GM19023 (cell line): Measurements from ENCODE around the gene CAPN9.

ENCODE experiments used
- ATAC-seq: cut with Tn5 transposase; IDR thresholded peaks from one replicate; pipeline ENCODE4 v1.9.1; 2021; ENCODE audit warnings: mild to moderate bottlenecking, moderate library complexity; ENCODE audit not compliant: unreplicated experiment

CAPN9 gene

DNA sequence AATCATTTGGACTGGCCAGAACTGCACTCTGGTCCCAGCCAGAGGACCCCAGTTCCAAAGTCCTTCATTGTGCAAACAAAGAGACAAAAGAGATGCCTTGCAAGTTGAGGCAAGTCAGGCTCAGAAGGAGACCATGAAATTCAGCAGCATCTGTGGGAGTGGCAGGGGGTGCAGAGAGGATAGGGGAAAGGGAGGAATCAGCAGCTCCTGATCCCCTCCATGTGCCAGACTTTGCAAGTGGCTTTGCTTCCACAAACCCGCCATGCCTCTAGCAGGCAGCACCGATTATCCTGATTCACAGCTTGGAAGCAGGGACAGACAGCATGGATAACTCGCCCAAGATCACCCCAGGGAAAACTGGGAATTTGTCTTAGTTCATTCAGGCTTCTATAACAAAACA lies 2.1 kb upstream of the CAPN9 start:
- ATAC-seq, result no peak

DNA sequence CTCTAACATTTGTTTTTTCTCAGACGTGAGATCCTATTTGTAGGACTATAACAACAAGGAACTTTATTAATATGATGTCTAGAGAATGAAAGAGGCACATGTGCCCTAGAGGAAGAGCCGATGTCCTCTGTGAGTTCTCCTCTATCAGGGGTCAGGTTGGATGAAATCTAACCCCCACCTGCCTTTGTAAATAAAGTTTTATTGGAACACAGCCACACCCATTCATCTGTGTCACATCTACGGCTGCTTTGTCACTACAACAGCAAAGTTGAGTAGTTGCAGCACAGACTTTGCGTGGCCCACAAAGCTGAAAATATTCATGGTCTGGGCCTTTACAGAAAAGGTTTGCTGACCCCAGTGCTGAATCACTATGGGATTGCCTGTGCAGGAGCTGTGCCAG lies 571 bp upstream of the CAPN9 start:
- ATAC-seq, result no peak

DNA sequence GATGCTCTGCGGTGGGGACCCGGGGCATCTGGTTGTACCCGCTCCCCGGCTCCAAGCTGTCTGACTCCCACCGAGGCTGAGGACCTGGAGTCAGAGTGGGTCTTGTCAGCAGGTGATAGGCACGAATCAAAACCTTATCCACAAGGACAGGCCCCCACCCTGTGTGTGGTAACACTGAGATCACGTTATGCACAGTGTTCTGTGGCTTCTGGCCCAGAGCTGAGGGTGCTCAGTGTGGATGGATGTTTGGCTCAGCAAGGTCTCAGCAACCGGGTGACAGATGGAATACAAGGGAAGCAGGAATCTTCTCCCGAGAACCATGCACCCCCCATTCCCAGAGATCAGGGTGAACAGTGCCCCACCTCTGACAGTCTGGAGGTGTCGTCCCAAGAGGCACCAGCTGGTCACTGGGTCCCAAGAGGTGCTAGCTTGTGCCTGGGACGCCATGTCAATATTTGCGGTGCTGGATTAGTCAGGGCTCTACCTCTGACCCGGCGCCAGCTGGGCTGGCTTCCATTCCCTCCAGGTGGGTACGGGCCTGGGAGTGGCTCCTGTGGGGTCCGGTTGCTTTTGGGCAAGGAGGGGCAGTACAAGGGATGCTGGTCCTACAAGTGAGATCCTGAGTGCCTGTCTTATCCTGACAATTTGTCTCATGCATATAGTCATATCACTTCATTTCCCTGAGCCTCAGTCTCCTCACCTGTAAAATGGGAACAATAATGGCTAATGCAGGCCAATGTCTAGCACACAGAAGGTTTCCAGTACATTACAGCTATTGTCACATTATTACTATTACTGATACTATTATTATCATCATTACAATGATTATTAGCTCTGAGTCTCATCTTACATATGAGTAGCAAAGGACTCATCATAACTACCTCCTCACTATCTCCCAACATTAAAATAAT lies 957 bp downstream of the CAPN9 start:
- no peak for ATAC-seq

DNA sequence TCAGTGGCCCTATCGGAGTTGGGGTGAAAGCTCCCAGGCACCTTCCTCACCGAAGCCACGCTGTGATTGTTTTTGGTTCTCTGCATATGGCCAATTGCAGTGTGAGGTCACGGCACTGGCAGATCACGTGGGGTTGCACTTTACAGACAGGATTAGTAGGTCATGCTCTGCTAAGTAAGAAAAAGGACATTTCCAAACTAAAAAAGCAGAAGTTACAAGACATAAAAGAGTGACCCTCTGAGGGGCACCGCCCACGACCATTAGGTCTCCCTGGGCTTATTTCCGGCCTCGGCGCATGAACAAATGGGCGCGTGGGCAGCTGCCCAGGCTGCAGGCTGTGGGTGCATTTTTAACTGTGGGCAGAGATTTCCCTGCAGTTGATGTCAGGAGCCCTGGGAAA lies 2.0 kb downstream of the CAPN9 start:
- no peak for ATAC-seq

DNA sequence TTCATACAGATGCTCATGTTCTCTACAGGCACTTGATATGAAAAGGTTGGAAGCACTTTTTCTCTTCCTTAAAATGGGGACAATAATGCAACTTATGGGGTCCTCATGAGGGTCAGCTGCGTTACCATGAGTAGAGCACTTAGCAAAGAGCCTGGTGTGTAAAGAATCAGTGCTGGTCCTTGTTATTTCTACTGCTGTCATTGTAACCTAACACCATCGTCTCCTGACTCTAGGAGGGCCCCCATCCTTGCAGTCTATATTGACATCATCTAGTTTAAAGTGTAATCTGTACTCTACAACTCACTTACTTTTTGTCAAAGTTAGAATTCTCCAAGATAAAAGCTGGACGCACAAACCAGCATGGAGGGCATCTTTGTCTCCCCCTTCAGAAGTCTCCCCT lies 2.4 kb downstream of the CAPN9 start:
- ATAC-seq, result no peak

DNA sequence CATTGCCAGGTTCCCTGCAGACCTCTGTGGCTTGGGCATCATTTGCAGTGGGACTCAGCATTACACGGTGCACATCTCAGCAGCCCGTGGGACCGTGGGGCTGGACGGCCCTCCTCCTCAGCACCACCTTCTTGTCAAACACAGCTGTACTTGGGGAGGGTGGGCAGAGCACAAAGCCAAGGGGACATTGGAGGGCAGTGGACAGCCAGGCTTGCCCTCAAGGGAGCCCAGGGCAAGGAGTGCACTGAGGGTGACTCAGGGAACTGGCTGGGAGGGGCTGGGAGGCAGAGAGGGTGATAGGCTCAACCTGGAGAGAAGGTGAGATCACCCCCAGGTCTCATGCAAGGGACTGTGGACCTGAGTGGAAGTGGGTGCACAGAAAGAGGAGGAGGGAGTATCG lies 3.4 kb downstream of the CAPN9 start:
- no peak for ATAC-seq

DNA sequence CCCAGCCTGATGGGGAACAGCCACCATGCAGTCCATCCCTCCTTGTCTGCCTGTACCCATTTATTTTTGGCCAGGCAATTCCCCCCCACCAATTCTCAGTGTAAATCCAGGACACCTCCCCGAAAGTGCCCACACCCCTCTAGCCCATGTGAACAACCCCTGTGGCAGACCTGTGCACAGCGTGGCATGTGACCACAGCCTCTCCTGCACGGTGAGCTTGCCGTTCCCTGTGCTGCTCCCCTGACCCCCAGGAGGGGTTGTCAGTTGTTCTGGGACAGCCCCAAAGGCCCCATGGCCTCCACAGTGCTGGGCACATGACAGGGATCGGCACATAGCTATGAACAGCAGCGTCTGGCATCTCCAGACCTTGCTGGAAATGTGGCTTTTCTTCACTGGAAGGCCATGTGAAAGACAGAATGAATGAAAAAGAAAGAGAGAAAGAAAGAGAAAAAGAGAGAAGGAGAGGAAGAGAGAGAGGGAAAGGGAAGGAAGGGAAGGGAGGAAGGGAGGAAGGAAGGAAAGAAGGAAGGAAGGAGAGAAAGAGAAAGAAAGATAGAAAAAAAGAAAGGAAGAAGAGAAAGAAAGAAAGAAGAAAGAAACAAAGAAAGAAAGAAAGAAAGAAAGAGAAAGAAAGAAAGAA lies 3.9 kb downstream of the CAPN9 start:
- no peak for ATAC-seq

DNA sequence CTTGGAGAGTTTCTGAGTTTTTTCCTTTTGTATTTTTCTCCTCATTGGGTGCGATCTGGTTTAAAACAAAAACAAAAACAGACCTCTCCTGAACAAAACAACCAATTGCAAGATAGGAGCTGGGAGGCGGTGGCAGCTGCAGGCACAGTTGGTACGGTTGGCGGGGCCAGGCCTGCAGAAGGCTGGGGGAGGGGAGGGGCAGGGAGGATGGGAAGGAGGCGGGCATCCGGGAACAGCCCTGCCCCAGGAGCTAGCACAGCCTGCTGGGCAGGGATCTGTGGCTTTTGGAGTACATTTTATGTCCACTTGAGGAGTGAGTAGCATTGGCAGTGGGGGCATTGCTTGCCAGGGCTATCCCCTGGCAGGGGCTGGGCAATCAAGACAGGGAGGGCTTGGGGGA lies 5.2 kb downstream of the CAPN9 start:
- ATAC-seq, result no peak

DNA sequence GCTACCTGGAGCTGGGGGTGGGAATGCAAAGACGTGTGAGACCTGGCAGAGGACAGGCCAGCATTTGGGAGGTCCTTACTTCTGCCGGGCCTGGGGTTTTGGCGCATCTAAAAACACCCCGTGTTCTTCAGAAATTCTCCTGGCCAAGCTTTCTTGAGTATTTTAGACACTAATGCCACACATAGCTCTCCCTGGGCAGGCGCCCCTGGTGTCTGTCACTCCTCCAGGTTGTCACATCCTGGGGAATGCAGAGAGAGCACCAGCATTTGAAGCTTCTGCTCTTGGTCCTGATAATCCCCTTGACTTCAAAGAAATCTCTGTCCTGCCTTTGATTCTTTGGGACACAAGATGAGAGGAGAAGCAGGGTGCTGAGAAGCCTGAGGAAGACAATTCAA lies 6.0 kb downstream of the CAPN9 start:
- no peak for ATAC-seq

DNA sequence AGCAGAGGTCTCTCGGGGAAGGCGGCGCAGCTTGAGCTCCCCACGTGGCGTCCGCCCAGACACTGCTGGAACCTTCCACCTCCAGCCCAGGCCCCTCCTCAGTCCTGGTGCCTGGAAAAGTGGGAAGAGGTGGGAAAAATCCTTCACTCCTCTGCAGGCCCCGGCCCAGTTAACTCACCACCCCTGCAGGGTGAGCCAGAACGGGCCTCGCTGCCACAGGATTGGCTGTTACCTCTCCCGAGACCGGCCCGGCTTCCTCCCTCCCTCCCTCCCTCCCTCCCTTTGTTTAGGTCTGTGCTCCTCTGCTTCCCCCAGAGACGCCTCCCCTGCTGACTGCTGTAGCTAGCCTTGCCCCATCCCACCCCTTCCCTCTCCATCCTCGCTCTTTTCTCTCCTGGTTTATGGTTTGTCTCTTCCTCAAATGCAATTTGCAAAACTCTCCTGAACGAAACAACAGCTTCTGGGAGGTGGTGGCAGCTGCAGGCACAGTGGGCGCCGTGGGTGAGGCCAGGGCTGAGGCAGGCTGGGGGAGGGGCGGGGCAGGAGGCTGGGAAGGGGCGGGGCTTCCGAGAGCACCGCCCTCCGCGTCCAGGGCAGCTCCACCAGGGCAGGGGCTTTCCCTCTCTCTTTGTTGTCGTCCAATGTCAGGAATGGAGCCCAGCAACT lies 6.5 kb downstream of the CAPN9 start:
- no peak for ATAC-seq

DNA sequence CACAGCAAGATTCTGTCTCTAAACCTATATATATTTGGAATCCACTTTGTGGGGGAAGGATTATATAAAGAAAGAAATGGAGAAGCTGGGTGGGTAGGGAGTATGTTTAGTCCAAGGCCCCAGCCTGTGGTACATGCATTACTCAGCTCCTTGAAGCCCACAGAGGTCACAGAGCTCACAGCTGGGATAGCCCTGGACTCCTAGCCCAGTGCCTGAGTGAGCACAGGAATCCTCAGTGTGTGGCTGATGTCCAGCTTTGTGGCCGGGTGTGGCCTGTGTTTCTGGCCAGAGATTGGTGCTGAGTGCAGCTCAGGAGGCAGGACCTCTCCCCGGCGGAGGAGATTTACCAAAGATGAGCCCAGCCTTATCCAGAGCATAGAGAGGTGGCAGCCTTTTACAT lies 7.6 kb downstream of the CAPN9 start:
- ATAC-seq, result no peak

DNA sequence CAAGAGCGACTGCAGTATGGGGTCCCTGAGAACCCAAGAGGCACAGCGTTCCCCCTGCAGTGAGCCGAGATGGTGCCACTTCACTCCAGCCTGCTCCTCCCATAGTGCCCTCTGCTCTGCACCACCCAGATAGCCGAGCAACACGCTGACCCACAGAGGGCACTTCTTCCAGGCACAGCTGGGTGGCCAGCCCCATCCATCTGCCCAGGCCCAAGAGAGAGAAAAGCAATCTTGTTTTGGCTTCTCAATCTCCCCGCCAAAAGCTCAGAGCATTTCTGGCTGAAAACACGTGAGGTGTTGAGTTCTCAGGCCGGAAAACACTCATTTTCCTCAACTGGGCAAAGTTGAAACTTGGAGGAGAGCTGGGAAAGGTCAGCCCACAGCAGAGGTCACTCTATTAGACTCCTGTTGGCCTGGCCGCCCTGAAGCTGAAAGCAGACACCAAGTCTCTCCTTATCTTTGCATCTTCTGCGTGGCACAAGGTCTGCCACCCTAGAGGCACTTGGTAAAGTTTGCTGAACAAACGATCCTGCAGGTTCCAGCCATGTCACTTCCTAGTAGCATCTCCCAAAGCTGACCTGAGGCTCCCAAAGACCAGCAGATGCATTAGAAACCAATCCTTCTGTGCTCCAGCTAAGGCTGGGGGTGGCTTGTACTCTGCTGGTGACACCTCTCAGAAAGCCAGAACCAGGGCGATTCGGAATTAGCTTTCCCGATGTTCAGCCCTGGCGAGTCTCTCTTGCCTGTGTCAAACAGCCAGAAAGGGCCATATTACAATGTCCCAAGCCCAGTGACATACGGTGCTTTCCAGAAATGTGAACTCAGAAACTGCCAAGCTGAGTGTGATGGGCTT lies 10.9 kb downstream of the CAPN9 start:
- ATAC-seq, result no peak

DNA sequence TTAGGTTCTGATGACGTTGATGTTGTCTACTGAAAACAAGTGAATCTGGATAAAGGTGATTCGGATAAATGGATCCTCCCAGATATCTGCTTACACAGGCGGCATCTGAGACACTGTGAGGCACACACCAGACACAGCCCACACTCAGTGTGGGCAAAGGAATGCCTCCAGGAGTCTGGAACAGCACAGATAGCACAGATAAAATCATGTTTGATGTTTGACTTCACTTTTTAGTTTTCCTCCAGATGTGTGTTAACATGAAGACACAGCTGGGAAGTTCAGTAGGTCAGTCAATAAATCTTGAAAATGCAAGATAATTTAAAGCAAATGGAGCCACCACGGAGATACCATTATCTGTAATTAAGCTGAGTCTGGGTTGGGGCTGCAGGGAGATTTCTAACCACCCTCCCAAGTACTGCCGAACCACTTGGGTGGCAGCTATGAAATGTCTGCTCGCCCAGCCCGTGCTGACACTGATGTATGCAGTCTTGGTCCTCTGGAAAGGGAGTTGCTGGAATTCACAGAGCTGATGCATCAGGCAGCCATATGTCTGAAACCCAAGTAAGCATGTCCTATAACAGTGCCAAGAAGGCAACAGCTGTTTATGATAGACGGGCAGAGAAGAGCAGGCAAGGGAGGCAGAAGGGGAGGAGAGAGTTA lies 11.7 kb downstream of the CAPN9 start:
- ATAC-seq, result no peak

DNA sequence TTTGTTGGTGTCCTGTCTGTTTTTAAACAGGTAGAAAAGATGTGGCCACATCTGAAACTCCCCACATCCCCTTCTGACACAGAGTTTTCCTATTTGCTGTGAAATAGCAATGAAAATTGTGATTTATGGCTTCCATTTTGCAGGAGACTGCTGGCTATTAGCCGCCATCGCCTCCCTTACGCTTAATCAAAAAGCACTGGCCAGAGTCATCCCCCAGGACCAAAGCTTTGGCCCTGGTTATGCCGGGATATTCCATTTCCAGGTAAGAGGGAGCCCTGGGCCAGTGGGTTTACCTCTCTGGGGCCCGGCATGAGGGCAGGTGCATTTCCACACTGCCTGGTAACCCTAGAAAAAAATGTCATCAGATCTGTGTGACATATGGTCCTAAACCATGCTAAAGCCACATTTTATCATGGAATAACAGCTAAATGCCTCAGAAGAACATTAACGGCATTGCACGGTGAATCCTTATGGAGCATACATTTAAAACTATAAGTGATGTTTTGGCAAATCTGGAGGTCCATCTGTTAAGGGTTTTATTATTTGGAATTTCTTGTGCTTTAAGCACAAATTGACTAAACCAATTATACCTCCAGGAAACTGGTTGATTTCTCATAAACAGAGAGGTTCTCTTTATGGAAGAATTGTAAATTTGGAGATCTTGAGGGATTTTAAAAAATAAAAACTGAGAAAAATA lies 12.3 kb downstream of the CAPN9 start:
- no peak for ATAC-seq

DNA sequence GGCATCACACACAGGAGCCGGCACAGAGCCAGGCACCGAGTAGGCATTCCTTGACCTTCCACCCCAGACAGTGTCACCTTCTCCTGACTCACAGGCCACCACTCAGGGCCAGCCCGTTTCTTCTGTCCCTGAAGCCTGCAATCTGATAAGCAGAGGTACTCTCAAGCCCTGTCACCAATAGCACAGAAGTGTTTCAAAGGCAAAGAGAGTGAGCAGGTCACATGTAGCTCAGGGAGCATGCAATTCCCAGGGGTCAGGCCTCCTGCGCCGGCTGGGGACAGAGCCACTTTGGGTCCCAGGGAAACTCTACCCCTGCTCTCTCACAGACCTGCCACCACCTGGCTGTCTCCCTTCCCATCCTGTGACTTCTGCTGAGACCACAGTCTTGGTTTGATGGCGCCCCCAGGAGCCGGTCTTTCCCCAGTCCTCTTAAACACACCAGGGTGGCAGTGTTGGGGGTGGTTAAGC lies 13.2 kb downstream of the CAPN9 start:
- ATAC-seq, result no peak

DNA sequence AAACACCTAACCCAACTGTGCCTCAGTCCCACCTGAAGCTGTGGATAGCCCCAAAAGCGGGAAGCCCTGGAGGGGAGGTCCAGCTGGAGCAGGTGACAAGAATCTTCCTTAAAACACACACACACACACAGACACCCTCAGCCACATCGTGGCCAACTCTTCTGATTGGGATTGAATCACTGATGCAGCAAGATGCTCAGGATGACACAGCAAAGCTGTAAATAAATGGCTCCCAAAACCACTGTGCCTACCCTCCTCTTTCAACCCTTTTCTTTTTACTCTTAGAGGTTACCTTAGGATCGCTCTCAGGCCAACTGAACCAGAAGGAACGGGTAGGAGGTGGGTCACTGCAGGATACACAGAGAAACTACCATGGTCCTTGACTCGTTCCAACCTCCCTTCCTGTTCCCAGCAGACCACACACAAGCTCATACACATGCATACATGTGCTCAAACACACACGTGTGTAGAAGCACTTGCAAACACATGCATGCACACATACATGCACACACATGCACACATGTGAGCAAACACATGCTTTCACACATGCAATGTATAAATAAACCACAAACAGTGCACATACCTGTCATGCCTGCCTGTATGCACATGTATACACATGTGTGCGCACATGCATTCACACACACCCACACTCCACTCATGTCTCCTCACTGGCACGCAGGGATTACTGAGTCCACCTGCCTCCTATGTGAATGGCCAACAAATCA lies 14.4 kb downstream of the CAPN9 start:
- ATAC-seq, result no peak

DNA sequence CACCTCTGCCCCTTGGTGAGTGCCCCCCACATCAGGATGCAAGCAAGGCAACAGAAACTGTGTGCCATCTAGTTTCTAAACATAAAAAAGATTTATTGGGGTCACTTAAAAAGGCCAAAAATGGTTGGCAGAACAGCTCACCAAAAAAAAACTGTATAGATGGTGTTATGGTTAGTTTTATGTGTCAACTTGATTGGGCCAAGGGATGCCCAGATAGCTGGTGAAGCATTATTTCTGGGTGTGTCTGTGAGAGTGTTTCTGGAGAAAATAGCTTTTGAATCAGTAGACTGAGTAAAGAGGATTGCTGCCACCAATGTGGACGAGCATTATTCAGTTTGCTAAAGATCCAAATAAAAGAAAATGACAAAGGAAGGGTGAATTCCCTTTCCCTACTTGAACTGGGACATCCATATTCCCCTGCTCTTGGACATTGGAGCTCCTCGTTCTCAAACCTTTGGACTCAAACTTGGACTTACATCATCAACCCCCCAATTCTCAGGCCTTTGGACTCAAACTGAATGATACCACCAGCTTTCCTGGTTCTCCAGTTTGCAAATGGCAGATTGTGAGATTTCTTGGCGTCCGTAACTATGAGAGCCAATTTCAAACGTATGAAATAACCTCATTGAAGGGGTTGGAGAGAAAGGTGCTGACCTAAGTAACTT lies 16.9 kb downstream of the CAPN9 start:
- no peak for ATAC-seq

DNA sequence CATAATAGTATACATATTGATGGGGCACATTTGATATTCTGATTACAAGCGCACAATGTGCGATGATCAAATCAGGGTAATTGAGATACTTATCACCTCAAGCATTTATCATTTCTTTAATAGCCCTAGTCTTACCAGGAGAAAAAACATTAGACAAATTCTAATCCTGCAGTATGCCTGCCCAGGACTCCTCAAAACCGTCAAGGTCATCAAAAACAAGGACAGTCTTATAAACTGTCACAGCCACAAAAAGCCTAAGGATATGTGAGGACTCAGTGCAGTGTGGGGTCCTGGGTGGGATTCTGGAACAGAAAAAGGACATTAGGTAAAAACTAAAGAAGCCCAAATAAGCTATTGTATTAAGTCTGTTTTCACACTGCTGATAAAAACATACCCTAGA lies 19.1 kb downstream of the CAPN9 start:
- no peak for ATAC-seq
